Measurements from ENCODE around the gene KCNK5. TPM values are rescaled to one million over a fixed set of nuclear protein-coding genes. Genes with fewer than 3 reads are reported as not detected.

Gene KCNK5
- total and polyA plus RNA-seq, 4 donors: 6.0 to 22.0 (median 16.1) TPM

- Histone ChIP-seq H3K4me3 (no peak overlapping the region), H3K27me3 (ENCODE audit: control insufficient read depth in 3 of 3, insufficient read depth in 3 of 3, low read length in 2 of 3) (no peaks in the 10 kb centered on the region), H3K4me1 (ENCODE audit: control insufficient read depth in 5 of 5, insufficient read depth in 5 of 5, low read length in 5 of 5) (peaks cover 0 to 85% (median 35%) of the 10 kb centered on the region in 5 donors), H3K9me3 (ENCODE audit: control insufficient read depth in 4 of 4, insufficient read depth in 3 of 4, low read length in 3 of 4) (no peaks in the 10 kb centered on the region), H3K9ac (ENCODE audit: insufficient read depth in 1 of 2, low read length in 2 of 2) (no peak overlapping the region), H3K27ac (ENCODE audit: low read depth in 1 of 2, low read length in 1 of 2) (peak overlapping the region in 1 of 2 donors; percentile 51), H3K36me3 (ENCODE audit: control insufficient read depth in 4 of 4, insufficient read depth in 4 of 4, low read length in 4 of 4) (peaks cover 0 to 3% (median 0%) of the 10 kb centered on the region in 4 donors)
- no peak for ATAC-seq (ENCODE audit: insufficient read depth, low FRiP score)
- no peak for TF ChIP-seq CTCF (IDR thresholded peaks at IDR 0.05; ENCODE audit: control extremely low read depth, extremely low read depth)
- 80 to 94% methylated on average over 5 of the region's 5 CpGs for WGBS, 2 donors
- DNase-seq: no peak
These were observed 6.2 kb downstream of the KCNK5 start for GRCh38 chr6:39223061-39223460.

GRCh38 chr6:39221779-39222641 lies 7.3 kb downstream of the KCNK5 start:
- Histone ChIP-seq H3K27ac (ENCODE audit: low read depth in 1 of 2, low read length in 1 of 2) (peak overlapping the region in 1 of 2 donors; percentile 14), H3K9ac (ENCODE audit: insufficient read depth in 1 of 2, low read length in 2 of 2) (no peak overlapping the region), H3K4me1 (ENCODE audit: control insufficient read depth in 5 of 5, insufficient read depth in 5 of 5, low read length in 5 of 5) (peaks cover 0 to 86% (median 33%) of the 10 kb centered on the region in 5 donors), H3K4me3 (no peak overlapping the region), H3K9me3 (ENCODE audit: control insufficient read depth in 4 of 4, insufficient read depth in 3 of 4, low read length in 3 of 4) (no peaks in the 10 kb centered on the region), H3K36me3 (ENCODE audit: control insufficient read depth in 4 of 4, insufficient read depth in 4 of 4, low read length in 4 of 4) (peaks cover 0 to 3% (median 0%) of the 10 kb centered on the region in 4 donors), H3K27me3 (ENCODE audit: control insufficient read depth in 3 of 3, insufficient read depth in 3 of 3, low read length in 2 of 3) (no peaks in the 10 kb centered on the region)
- ATAC-seq (ENCODE audit: insufficient read depth, low FRiP score): no peak
- no peak for TF ChIP-seq CTCF (IDR thresholded peaks at IDR 0.05; ENCODE audit: control extremely low read depth, extremely low read depth)
- DNase-seq: no peak
- WGBS, 2 donors: 57 to 69% methylated on average over 7 of the region's 7 CpGs

- ATAC-seq (ENCODE audit: insufficient read depth, low FRiP score): no peak
- DNase-seq: no peak
- H3K4me3 ChIP-seq: no peak overlapping the region
- peaks cover 0 to 85% (median 34%) of the 10 kb centered on the region in 5 donors for H3K4me1 ChIP-seq (ENCODE audit: control insufficient read depth in 5 of 5, insufficient read depth in 5 of 5, low read length in 5 of 5)
- H3K9ac ChIP-seq (ENCODE audit: insufficient read depth in 1 of 2, low read length in 2 of 2): no peak overlapping the region
- H3K27ac ChIP-seq (ENCODE audit: low read depth in 1 of 2, low read length in 1 of 2): peak overlapping the region in 1 of 2 donors; percentile 2
- H3K9me3 ChIP-seq (ENCODE audit: control insufficient read depth in 4 of 4, insufficient read depth in 3 of 4, low read length in 3 of 4): no peaks in the 10 kb centered on the region
- H3K36me3 ChIP-seq (ENCODE audit: control insufficient read depth in 4 of 4, insufficient read depth in 4 of 4, low read length in 4 of 4): peaks cover 0 to 3% (median 1%) of the 10 kb centered on the region in 4 donors
- WGBS, 2 donors: 80 to 89% methylated on average over 3 of the region's 3 CpGs
- TF ChIP-seq CTCF (IDR thresholded peaks at IDR 0.05; ENCODE audit: control extremely low read depth, extremely low read depth): no peak
- no peaks in the 10 kb centered on the region for H3K27me3 ChIP-seq (ENCODE audit: control insufficient read depth in 3 of 3, insufficient read depth in 3 of 3, low read length in 2 of 3)
These were observed 8.2 kb downstream of the KCNK5 start for GRCh38 chr6:39221115-39221514.
